Naive thymus-derived CD8-positive, alpha-beta T cell (primary cell): Measurements from ENCODE around the gene C6orf15. TPM values are rescaled to one million over a fixed set of nuclear protein-coding genes. Genes with fewer than 3 reads are reported as not detected.

Experiments
- ATAC-seq, 2 donors: fragments of 150-1000 bp; cut with Tn5 transposase in 1 of 2; sonication (Bioruptor Pico), chemical (Tn5 transposase) in 1 of 2; 1 replicate in 1 of 2; 2 replicates in 1 of 2; pipeline ENCODE4 v1.10.0; 2021; ENCODE audit warnings: mild to moderate bottlenecking in 2 of 2, moderate library complexity in 2 of 2
- POLR2A ChIA-PET: fragments of 350-600 bp; sonication (Branson Sonifier 250); formaldehyde crosslinking; loops from one replicate; lab custom pipeline; 2021; ENCODE audit warnings: antibody characterized with exemption; lab: Charles Lee
- DNase-seq, 10 donors: peaks; one replicate each; pipeline versions ENCODE4 v3.0.0 to v3.0.0-alpha.2; 2020 to 2022
- H3K27ac Mint-ChIP-seq, 10 donors: one replicate each; pipeline ENCODE4 v1.8.0; 2020 to 2022; ENCODE audit warnings: mild to moderate bottlenecking in 10 of 10, mixed read lengths in 10 of 10, moderate library complexity in 4 of 10, inconsistent platforms in 1 of 10
- H3K27me3 Mint-ChIP-seq, 5 donors: one replicate each; pipeline ENCODE4 v1.8.0; 2021 to 2022; ENCODE audit warnings: mixed read lengths in 5 of 5
- H3K36me3 Mint-ChIP-seq, 3 donors: one replicate each; pipeline ENCODE4 v1.8.0; 2020 to 2022; ENCODE audit warnings: mixed read lengths in 3 of 3, mild to moderate bottlenecking in 2 of 3, inconsistent platforms in 1 of 3
- H3K4me1 Mint-ChIP-seq, 4 donors: one replicate each; pipeline ENCODE4 v1.8.0; 2021 to 2022; ENCODE audit warnings: mixed read lengths in 4 of 4
- H3K4me3 Mint-ChIP-seq, 10 donors: one replicate each; pipeline ENCODE4 v1.8.0; 2020 to 2022; ENCODE audit warnings: mild to moderate bottlenecking in 10 of 10, mixed read lengths in 10 of 10, moderate library complexity in 6 of 10, inconsistent platforms in 1 of 10
- H3K9me3 Mint-ChIP-seq, 9 donors: one replicate each; pipeline ENCODE4 v1.8.0; 2020 to 2022; ENCODE audit warnings: mixed read lengths in 9 of 9, mild to moderate bottlenecking in 3 of 9, inconsistent platforms in 1 of 9, moderate library complexity in 1 of 9
- polyA plus RNA-seq, 3 donors: library from polyadenylated mRNA; unstranded; fragments of 300-500 nt; fragmentation: Illumina TruSeq; gene quantifications; one replicate each; pipeline ENCODE4 v1.2.3, GENCODE V29; 2021
- total RNA-seq, 8 experiments: library from RNA in 2 of 8; stranded (reverse) in 2 of 8; gene quantifications; one replicate each; pipeline ENCODE4 v1.2.3 and lab custom pipeline; 2021 to 2026

The C6orf15 gene
- total RNA-seq (not detected), polyA plus RNA-seq (not detected), total RNA-seq (lab: John Stamatoyannopoulos, UW) (0 reads per million in 6 experiments)

GRCh38 chr6:31112478-31112877 is at the start of gene C6orf15:
TSS of gene C6orf15 (minus strand) at chr6:31112575. CDS start at chr6:31112555, 20 bp downstream.
- H3K4me3 Mint-ChIP-seq: no peak within 1 kb of the TSS
- peaks cover 2 to 15% (median 11%) of the 10 kb centered on the region in 5 donors for H3K27me3 Mint-ChIP-seq
- no peaks in the 10 kb centered on the region for H3K36me3 Mint-ChIP-seq
- POLR2A ChIA-PET: interaction anchor here (0.9 kb wide), 1 partner anchor 10 kb away, joined by 3 read pairs; no protein-coding TSS in a partner anchor
- no peak for ATAC-seq
- peaks cover 3 to 8% (median 5%) of the 10 kb centered on the region in 4 donors for H3K4me1 Mint-ChIP-seq
- no peaks in the 10 kb centered on the region for H3K9me3 Mint-ChIP-seq
- DNase-seq: no peak
- H3K27ac Mint-ChIP-seq: peak within 1 kb of the TSS in 4 of 10 donors; percentile 1 to 78 (median 10)

GRCh38 chr6:31161216-31162126 is 49.1 kb upstream of the C6orf15 start:
- peaks cover 11 to 29% (median 23%) of the 10 kb centered on the region in 4 donors for H3K4me1 Mint-ChIP-seq
- H3K9me3 Mint-ChIP-seq: no peaks in the 10 kb centered on the region
- H3K4me3 Mint-ChIP-seq: no peak overlapping the region
- H3K27me3 Mint-ChIP-seq: no peaks in the 10 kb centered on the region
- H3K36me3 Mint-ChIP-seq: peaks cover 0 to 5% (median 0%) of the 10 kb centered on the region in 3 donors
- POLR2A ChIA-PET: no interaction called here
- DNase-seq: no peak
- peak overlapping the region in 2 of 10 donors; percentile 25 to 66 for H3K27ac Mint-ChIP-seq
- ATAC-seq: no peak

DNA sequence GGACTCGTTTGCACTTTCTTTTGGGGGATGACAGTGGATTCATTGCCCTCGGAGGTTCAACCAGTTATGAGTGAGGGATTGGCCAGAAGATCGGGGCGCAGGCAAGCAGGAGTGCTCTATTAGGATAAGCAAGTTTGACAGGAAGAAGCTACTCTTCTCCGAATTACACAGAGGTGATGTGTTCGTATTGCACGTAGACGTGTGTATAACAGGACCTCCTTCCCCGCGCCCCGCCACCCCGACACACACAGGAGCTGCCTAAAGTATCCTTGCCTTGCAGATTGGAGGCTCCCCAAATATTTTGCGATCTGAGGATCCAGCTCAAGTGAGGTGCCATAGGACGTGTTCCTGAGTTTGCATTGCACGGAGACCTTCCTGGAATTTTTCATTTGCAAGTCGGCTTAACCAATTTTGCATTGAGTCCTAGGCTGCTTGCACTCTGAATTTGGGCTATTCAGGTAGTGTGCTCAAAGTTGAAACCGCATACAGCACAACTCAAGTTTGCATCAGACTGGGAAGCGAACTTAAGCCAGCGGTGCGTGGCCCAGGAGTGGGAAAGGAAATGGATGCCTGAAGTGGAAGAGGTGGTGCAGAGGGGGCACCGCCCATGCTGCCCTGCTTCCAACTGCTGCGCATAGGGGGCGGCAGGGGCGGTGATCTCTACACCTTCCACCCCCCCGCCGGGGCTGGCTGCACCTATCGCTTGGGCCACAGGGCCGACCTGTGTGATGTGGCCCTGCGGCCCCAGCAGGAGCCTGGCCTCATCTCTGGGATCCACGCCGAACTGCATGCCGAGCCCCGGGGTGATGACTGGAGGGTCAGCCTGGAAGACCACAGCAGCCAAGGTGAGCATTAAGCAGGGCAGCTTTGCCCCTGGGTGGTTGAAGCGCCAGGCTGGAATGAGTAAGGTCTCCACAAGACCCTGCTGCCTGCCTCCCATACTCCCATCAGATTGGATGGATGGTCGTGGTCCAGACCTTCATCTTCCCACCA is 46.8 kb upstream of the C6orf15 start:
- Mint-ChIP-seq H3K4me1 (peaks cover 15 to 31% (median 24%) of the 10 kb centered on the region in 4 donors), H3K4me3 (peak overlapping the region; percentile 83 to 100 (median 93)), H3K9me3 (no peaks in the 10 kb centered on the region), H3K27me3 (no peaks in the 10 kb centered on the region), H3K27ac (peak overlapping the region in 9 of 10 donors; percentile 31 to 96 (median 85)), H3K36me3 (peaks cover 0 to 15% (median 11%) of the 10 kb centered on the region in 3 donors)
- DNase-seq (peak in 1 of 10 donors; percentile 24), ATAC-seq (no peak)
- POLR2A ChIA-PET: interaction anchor here (0.6 to 2.0 kb wide), 9 partner anchors 9 to 207 kb away, joined by 3 to 12 read pairs (median 5); no protein-coding TSS in a partner anchor

GRCh38 chr6:31158140-31158862 is 45.9 kb upstream of the C6orf15 start, which contains the start of gene TCF19:
TSS of gene TCF19 (plus strand) at chr6:31158589. CDS start at chr6:31159470, 881 bp downstream.
- H3K27ac Mint-ChIP-seq: peak within 1 kb of the TSS; percentile 60 to 96 (median 88)
- H3K9me3 Mint-ChIP-seq: no peaks in the 10 kb centered on the region
- peak within 1 kb of the TSS; percentile 83 to 100 (median 93) for H3K4me3 Mint-ChIP-seq
- POLR2A ChIA-PET: interaction anchor here (0.6 to 2.0 kb wide), 10 partner anchors 9 to 448 kb away, joined by 3 to 12 read pairs (median 4); no protein-coding TSS in a partner anchor
- ATAC-seq (peak; percentile 94 to 95), DNase-seq (peak; percentile 95 to 100 (median 99))
- H3K4me1 Mint-ChIP-seq: peaks cover 15 to 31% (median 24%) of the 10 kb centered on the region in 4 donors
- peaks cover 0 to 15% (median 12%) of the 10 kb centered on the region in 3 donors for H3K36me3 Mint-ChIP-seq
- H3K27me3 Mint-ChIP-seq: no peaks in the 10 kb centered on the region

DNA sequence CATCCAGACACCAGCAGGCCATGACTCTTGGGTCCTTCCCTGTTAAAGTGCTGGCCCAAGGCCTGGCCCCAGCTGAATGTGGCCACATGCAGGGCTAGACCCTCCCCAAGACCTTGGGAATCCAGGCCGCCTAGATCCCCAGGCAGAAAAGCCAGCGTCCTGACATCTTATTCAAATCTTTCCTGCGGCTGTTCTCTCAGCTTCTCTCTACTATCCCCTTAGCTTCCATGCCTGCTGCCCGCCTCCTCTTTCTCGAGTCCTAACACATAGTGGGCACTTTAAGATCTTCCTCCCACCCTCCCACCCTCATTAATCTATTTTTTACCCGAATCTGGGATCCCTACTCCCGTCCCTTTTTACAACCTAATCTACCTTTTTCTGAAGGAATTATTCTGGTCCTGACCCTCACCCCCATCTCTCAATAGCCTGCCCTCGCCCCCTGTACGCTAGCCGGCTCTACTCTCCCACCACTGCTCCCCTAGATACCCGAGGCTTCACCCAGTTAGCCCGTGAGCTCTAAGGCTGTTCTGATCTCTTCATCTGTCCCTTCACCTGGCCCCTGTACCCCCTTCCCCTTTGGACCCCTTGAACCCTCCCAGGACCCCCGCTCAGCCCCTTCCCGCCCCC is 45.3 kb upstream of the C6orf15 start, which contains the start of gene CCHCR1:
CCHCR1 (minus strand) TSS at position 290 of the 627 bp plus-strand sequence; CDS start at position 88, 202 bp downstream.
- no peaks in the 10 kb centered on the region for H3K27me3 Mint-ChIP-seq
- ATAC-seq: peak; percentile 28 to 46
- H3K36me3 Mint-ChIP-seq: peaks cover 0 to 22% (median 15%) of the 10 kb centered on the region in 3 donors
- no peak for DNase-seq
- H3K4me3 Mint-ChIP-seq: peak within 1 kb of the TSS; percentile 83 to 100 (median 93)
- H3K9me3 Mint-ChIP-seq: no peaks in the 10 kb centered on the region
- peak within 1 kb of the TSS; percentile 60 to 96 (median 88) for H3K27ac Mint-ChIP-seq
- POLR2A ChIA-PET: interaction anchor here (0.6 to 2.0 kb wide), 8 partner anchors 12 to 449 kb away, joined by 3 to 12 read pairs (median 4); no protein-coding TSS in a partner anchor
- peaks cover 15 to 31% (median 24%) of the 10 kb centered on the region in 4 donors for H3K4me1 Mint-ChIP-seq

GRCh38 chr6:31156641-31157040 is 44.3 kb upstream of the C6orf15 start:
- no peaks in the 10 kb centered on the region for H3K9me3 Mint-ChIP-seq
- H3K4me1 Mint-ChIP-seq: peaks cover 11 to 31% (median 24%) of the 10 kb centered on the region in 4 donors
- peak overlapping the region in 7 of 10 donors; percentile 14 to 100 (median 93) for H3K4me3 Mint-ChIP-seq
- H3K27ac Mint-ChIP-seq: peak overlapping the region in 2 of 10 donors; percentile 13 to 21
- ATAC-seq (no peak), DNase-seq (no peak)
- POLR2A ChIA-PET: no interaction called here
- H3K36me3 Mint-ChIP-seq: peaks cover 0 to 21% (median 15%) of the 10 kb centered on the region in 3 donors
- H3K27me3 Mint-ChIP-seq: no peaks in the 10 kb centered on the region

DNA sequence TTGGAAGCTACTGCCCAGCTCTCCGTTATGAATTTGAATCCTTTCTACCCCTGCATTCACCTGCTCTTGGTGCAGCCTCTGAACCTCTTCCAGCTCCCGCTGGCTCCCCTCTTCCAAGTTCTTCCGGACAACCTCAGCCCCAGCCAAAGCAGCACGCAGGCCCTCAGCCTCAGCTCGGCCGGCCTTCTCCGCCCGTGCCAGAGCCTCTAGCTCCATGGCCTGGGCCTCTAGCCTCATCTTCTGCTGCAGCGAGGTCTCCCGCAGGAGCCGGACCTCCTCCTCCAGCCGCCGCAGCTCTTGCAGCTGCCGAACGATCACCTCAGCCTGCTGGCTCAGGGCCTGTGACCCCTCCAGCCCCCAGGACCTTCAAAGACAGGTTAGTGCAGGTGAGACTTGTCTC is 42.1 kb upstream of the C6orf15 start:
- Mint-ChIP-seq H3K27ac (no peak overlapping the region), H3K27me3 (no peaks in the 10 kb centered on the region), H3K36me3 (peaks cover 0 to 32% (median 17%) of the 10 kb centered on the region in 3 donors), H3K9me3 (no peaks in the 10 kb centered on the region), H3K4me3 (no peak overlapping the region), H3K4me1 (peaks cover 11 to 37% (median 23%) of the 10 kb centered on the region in 4 donors)
- POLR2A ChIA-PET: no interaction called here
- no peak for ATAC-seq
- DNase-seq: no peak

DNA sequence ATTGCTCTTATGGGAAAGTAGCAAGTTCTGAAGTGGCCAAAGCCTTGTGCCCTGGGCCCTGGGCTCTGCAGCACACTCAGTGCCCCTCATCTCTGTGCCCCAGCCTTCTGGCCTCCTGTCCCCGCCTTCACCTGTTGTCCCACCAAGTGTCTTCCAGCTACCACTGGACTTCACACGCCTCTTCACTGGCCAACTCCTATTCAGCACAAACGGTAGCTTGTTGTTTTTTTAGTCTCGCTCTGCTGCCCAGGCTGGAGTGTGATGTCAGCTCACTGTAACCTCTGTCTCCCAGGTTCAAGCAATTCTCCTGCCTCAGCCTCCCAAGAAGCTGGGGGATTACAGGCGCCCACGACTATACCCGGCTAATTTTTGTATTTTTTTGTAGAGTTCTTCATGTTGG is 40.4 kb upstream of the C6orf15 start:
- no peak overlapping the region for H3K4me3 Mint-ChIP-seq

DNA sequence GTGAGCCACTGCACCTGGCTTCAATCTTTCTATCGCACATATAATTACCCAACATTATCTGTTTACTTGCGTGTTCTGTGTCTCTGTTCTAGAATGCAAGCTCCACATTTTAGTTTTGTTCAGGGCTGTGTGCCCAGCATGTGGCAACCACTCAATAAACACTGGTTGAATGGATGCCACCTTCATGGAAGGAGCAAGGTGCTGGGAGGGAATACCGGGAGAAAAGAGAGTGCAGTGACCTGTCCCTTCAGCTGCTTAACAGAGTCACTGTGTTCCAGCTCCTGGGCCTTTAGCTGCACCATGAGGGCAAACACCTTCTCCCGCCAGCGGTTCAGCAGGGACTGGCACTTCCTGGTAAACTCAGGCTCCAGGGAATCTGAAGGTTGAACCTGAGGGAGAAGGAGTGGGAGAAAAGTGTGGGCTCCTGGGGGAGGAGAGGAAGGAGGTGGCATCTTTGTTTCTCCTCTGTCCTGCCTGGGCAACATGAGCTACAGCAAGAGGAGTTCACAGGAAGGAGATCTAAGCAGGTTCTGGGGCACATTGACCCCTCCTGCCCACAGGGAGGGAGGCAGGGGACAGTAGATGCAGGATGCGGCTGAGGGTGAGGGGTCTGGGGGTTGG is 37.6 kb upstream of the C6orf15 start:
- H3K27me3 Mint-ChIP-seq: no peaks in the 10 kb centered on the region
- POLR2A ChIA-PET: interaction anchor here (1.0 kb wide), 1 partner anchor 9 kb away, joined by 4 read pairs; the partner anchor contains the start of gene TCF19

More for the DNA sequence above, 40.4 kb upstream of the C6orf15 start:
- peaks cover 5 to 20% (median 10%) of the 10 kb centered on the region in 4 donors for H3K4me1 Mint-ChIP-seq
- peaks cover 0 to 37% (median 17%) of the 10 kb centered on the region in 3 donors for H3K36me3 Mint-ChIP-seq
- no peak for ATAC-seq
- H3K27ac Mint-ChIP-seq: no peak overlapping the region
- DNase-seq: no peak
- no peaks in the 10 kb centered on the region for H3K9me3 Mint-ChIP-seq
- POLR2A ChIA-PET: interaction anchor here (0.7 kb wide), 1 partner anchor 53 kb away, joined by 4 read pairs; no protein-coding TSS in a partner anchor
- no peaks in the 10 kb centered on the region for H3K27me3 Mint-ChIP-seq

GRCh38 chr6:31145386-31145785 is 33.0 kb upstream of the C6orf15 start:
- Mint-ChIP-seq H3K9me3 (no peaks in the 10 kb centered on the region), H3K27ac (no peak overlapping the region), H3K4me3 (no peak overlapping the region), H3K27me3 (no peaks in the 10 kb centered on the region), H3K4me1 (peaks cover 0 to 2% (median 0%) of the 10 kb centered on the region in 4 donors), H3K36me3 (peaks cover 0 to 31% (median 4%) of the 10 kb centered on the region in 3 donors)
- DNase-seq (no peak), ATAC-seq (no peak)
- POLR2A ChIA-PET: interaction anchor here (1.4 to 1.5 kb wide), 2 partner anchors 10 to 13 kb away, joined by 4 to 5 read pairs; partner anchors contain the start of gene TCF19

More for the DNA sequence above, 37.6 kb upstream of the C6orf15 start:
- no peaks in the 10 kb centered on the region for H3K9me3 Mint-ChIP-seq
- ATAC-seq (no peak), DNase-seq (no peak)
- peak overlapping the region in 1 of 10 donors; percentile 10 for H3K4me3 Mint-ChIP-seq
- peaks cover 0 to 8% (median 3%) of the 10 kb centered on the region in 4 donors for H3K4me1 Mint-ChIP-seq
- H3K36me3 Mint-ChIP-seq: peaks cover 0 to 45% (median 15%) of the 10 kb centered on the region in 3 donors
- H3K27ac Mint-ChIP-seq: no peak overlapping the region
